Heart right ventricle (tissue), 16 donors: ENCODE data around the gene ZNF423. TPM values are rescaled to one million over a fixed set of nuclear protein-coding genes. Genes with fewer than 3 reads are reported as not detected.

ENCODE experiments used
- ATAC-seq, 8 donors: fragments of 200-7000 bp; cut with Tn5 transposase; one replicate each; pipeline ENCODE4 v1.9.1; 2020; ENCODE audit warnings: mild to moderate bottlenecking in 8 of 8, moderate library complexity in 8 of 8, moderate number of reproducible peaks in 1 of 8
- DNase-seq, 2 donors: peaks; one replicate each; pipeline ENCODE4 v3.0.0-alpha.2; 2020
- H3K27ac ChIP-seq, 10 donors: fragments of 200-600 bp; sonication (generic) in 2 of 10; one replicate each; pipeline versions ENCODE4 v1.5.0 to v1.8.0; 2020 to 2022; ENCODE audit warnings: mild to moderate bottlenecking in 3 of 10
- H3K27me3 ChIP-seq, 7 donors: fragments of 200-600 bp; one replicate each; pipeline ENCODE4 v1.8.0; 2021 to 2022; ENCODE audit warnings: mild to moderate bottlenecking in 2 of 7
- H3K36me3 ChIP-seq, 9 donors: fragments of 200-600 bp; sonication (generic) in 1 of 9; one replicate each; pipeline versions ENCODE4 v1.5.0 to v1.8.0; 2020 to 2022; ENCODE audit warnings: mild to moderate bottlenecking in 2 of 9
- H3K4me1 ChIP-seq, 9 donors: fragments of 200-600 bp; sonication (generic) in 1 of 9; one replicate each; pipeline versions ENCODE4 v1.5.0 to v1.8.0; 2020 to 2022; ENCODE audit warnings: mild to moderate bottlenecking in 4 of 9
- H3K4me3 ChIP-seq, 10 donors: fragments of 200-600 bp; sonication (generic) in 2 of 10; one replicate each; pipeline versions ENCODE4 v1.5.0 to v1.8.0; 2020 to 2022; ENCODE audit warnings: mild to moderate bottlenecking in 7 of 10, moderate library complexity in 2 of 10
- H3K9me3 ChIP-seq, 11 donors: fragments of 200-600 bp in 10 of 11; sonication (generic) in 2 of 11; one replicate each; pipeline versions ENCODE4 v1.5.0 to v1.8.0; 2013 to 2022; ENCODE audit warnings: mild to moderate bottlenecking in 2 of 11, control low read depth in 1 of 11, moderate library complexity in 1 of 11
- CTCF ChIP-seq, 9 donors: fragments of 200-600 bp; sonication (generic) in 2 of 9; IDR thresholded peaks; one replicate each; pipeline versions ENCODE4 v1.5.0 to v1.8.0; 2021 to 2022; ENCODE audit warnings: antibody characterized with exemption in 9 of 9, mild to moderate bottlenecking in 5 of 9, moderate library complexity in 1 of 9
- WGBS, 2 donors: extraction: QIAGEN DNeasy Blood & Tissue Kit; methylation state at CpG; one replicate each; pipeline ENCODE4 v1.1.7; 2013; ENCODE audit warnings: inconsistent platforms in 1 of 2; 5-methylcytosine and 5-hydroxymethylcytosine counted together
- intact Hi-C, 10 donors: fragments of 100-400 bp; cut with DNase I; formaldehyde crosslinking; loops; one replicate each; pipeline versions ENCODE4 v1.11.1 to v1.14.2; 2022
- polyA plus RNA-seq, 2 donors: library from polyadenylated mRNA; stranded (reverse); fragments of 200-250 nt; gene quantifications; one replicate each; pipeline ENCODE4 v1.2.3, GENCODE V29; 2013
- total RNA-seq, 10 donors: library from RNA; stranded (reverse); fragmentation: NEBNext Ultra II Directional in 3 of 10; extraction: Animal tissue kit (Norgen Biotek cat#: 25700) in 3 of 10; gene quantifications; one replicate each; pipeline versions ENCODE4 v1.2.1 to v1.2.4, GENCODE V29; 2021 to 2023
- donor health status: Arrhythmogenic right ventricular cardiomyopathy.
- donor health status: ischemic (EF 13 %, LVEDD 7.1; RV severe dilation, severe dysfunction).
- donor health status: healthy with polysubstance abuse.
- donor health status: DM: no; HTN: yes; CAD: no.
- donor health status: DM: no; HTN: no; CAD: no.
- donor health status: ischemic (EF 25% LVEDD 6.9; RV normal size, moderate dysfunction).
- donor health status: ischemic (EF 25% LVEDD 5.7; RV mildly dilated, moderate dysfunction).
- donor health status: healthy.
- donor health status: DM: yes; HTN: yes; CAD: no.
- donor health status: Ischemic cardiomyopathy.
- donor health status: ischemic (EF 35%, LVEDD 5.7; RV mildly dilated, moderate dysfunction).
- donor health status: nonischemic (EF 11% LVEDD 7.7; RV severe dilation, severe dysfunction).
- donor health status: DM: yes; HTN: yes; CAD: no.
- donor health status: PGD.
- donor health status: ischemic (EF 29% LVEDD 5.4; RV normal size, mild dysfunction).
- donor health status: nonischemic (EF 23%, LVEDD 6.1; RV moderate dilation, normal function).

Gene ZNF423
- total and polyA plus RNA-seq, 12 donors: 2.6 to 10.6 (median 7.0) TPM

- peaks cover 0 to 23% (median 0%) of the 10 kb centered on the region in 7 donors for H3K27me3 ChIP-seq
- DNase-seq (no peak), ATAC-seq (no peak)
- intact Hi-C loops: loop anchor here in 1 of 10 donors (5.0 kb wide), 1 partner anchor 34 kb away; no protein-coding TSS in a partner anchor
- H3K4me1 ChIP-seq: peaks cover 18 to 45% (median 34%) of the 10 kb centered on the region in 9 donors
- no peak for TF ChIP-seq CTCF (IDR thresholded peaks at IDR 0.05)
- no peaks in the 10 kb centered on the region for H3K9me3 ChIP-seq
- no peak overlapping the region for H3K4me3 ChIP-seq
- 92 to 93% methylated on average over 14 of the region's 14 CpGs for WGBS, 2 donors
- no peaks in the 10 kb centered on the region for H3K36me3 ChIP-seq
- no peak overlapping the region for H3K27ac ChIP-seq
Measured at GRCh38 chr16:49696414-49697101, 159.4 kb downstream of the ZNF423 start.

GRCh38 chr16:49695782-49696413 lies 160.0 kb downstream of the ZNF423 start:
- no peak for ATAC-seq
- peaks cover 0 to 23% (median 0%) of the 10 kb centered on the region in 7 donors for H3K27me3 ChIP-seq
- H3K36me3 ChIP-seq: no peaks in the 10 kb centered on the region
- no peak overlapping the region for H3K4me3 ChIP-seq
- no peak for DNase-seq
- intact Hi-C loops: loop anchor here in 1 of 10 donors (5.0 kb wide), 1 partner anchor 34 kb away; no protein-coding TSS in a partner anchor
- no peaks in the 10 kb centered on the region for H3K9me3 ChIP-seq
- H3K4me1 ChIP-seq: peaks cover 15 to 39% (median 27%) of the 10 kb centered on the region in 9 donors
- 92 to 97% methylated on average over 5 of the region's 5 CpGs for WGBS, 2 donors
- H3K27ac ChIP-seq: no peak overlapping the region
- no peak for TF ChIP-seq CTCF (IDR thresholded peaks at IDR 0.05)

- Histone ChIP-seq H3K4me3 (no peak overlapping the region), H3K27me3 (peaks cover 0 to 6% (median 0%) of the 10 kb centered on the region in 7 donors), H3K36me3 (no peaks in the 10 kb centered on the region), H3K9me3 (no peaks in the 10 kb centered on the region), H3K4me1 (peaks cover 2 to 14% (median 4%) of the 10 kb centered on the region in 9 donors), H3K27ac (no peak overlapping the region)
- DNase-seq (no peak), ATAC-seq (no peak)
- WGBS, 2 donors: 79 to 90% methylated on average over 5 of the region's 5 CpGs
- intact Hi-C loops: no loop called here
- no peak for TF ChIP-seq CTCF (IDR thresholded peaks at IDR 0.05)
Measured at GRCh38 chr16:49693445-49693844, 162.5 kb downstream of the ZNF423 start.

- no peak for ATAC-seq
Measured at GRCh38 chr16:49690778-49691177, 165.1 kb downstream of the ZNF423 start.

More at GRCh38 chr16:49690778-49691177, 165.1 kb downstream of the ZNF423 start:
- no peak for DNase-seq
- intact Hi-C loops: no loop called here
- Histone ChIP-seq H3K27me3 (peaks cover 0 to 8% (median 0%) of the 10 kb centered on the region in 7 donors), H3K4me1 (peaks cover 0 to 9% (median 0%) of the 10 kb centered on the region in 9 donors), H3K9me3 (no peaks in the 10 kb centered on the region), H3K4me3 (no peak overlapping the region), H3K27ac (no peak overlapping the region), H3K36me3 (no peaks in the 10 kb centered on the region)
- WGBS, 2 donors: 84 to 91% methylated on average over 13 of the region's 13 CpGs
- no peak for TF ChIP-seq CTCF (IDR thresholded peaks at IDR 0.05)
